Thyroid gland (tissue), 4 donors: Measurements from ENCODE around the gene MGLL. TPM values are rescaled to one million over a fixed set of nuclear protein-coding genes. Genes with fewer than 3 reads are reported as not detected.

Experiments used
- DNase-seq, 2 donors: peaks; one replicate each; pipeline ENCODE4 v3.0.0-alpha.2; 2019
- H3K27ac ChIP-seq, 3 donors: fragments of 200-600 bp; sonication (generic); 1 replicate in 2 of 3; 2 replicates in 1 of 3; pipeline ENCODE4 v1.5.1; 2016 to 2019; ENCODE audit warnings: mild to moderate bottlenecking in 1 of 3, moderate library complexity in 1 of 3
- H3K27me3 ChIP-seq: fragments of 200-600 bp; sonication (generic); one replicate; pipeline ENCODE4 v1.5.1; 2019
- H3K36me3 ChIP-seq, 2 donors: fragments of 200-600 bp; sonication (generic); one replicate each; pipeline ENCODE4 v1.5.1; 2016 to 2019
- H3K4me1 ChIP-seq, 2 donors: fragments of 200-600 bp; sonication (generic); one replicate each; pipeline ENCODE4 v1.5.1; 2017 to 2019
- H3K4me3 ChIP-seq, 3 donors: fragments of 200-600 bp; sonication (generic); replicated peaks in 1 of 3; 1 replicate in 2 of 3; 2 replicates in 1 of 3; pipeline ENCODE4 v1.5.1; 2016; ENCODE audit warnings: mild to moderate bottlenecking in 1 of 3
- H3K9me3 ChIP-seq: fragments of 200-600 bp; sonication (generic); one replicate; pipeline ENCODE4 v1.5.1; 2017
- CTCF ChIP-seq, 6 experiments: fragments of 200-600 bp in 3 of 6; fragments of 450-650 bp in 3 of 6; sonication (generic) in 3 of 6; IDR thresholded peaks; one replicate each; pipeline ENCODE4 v1.5.1; 2016 to 2019; ENCODE audit warnings: antibody characterized with exemption in 6 of 6, mild to moderate bottlenecking in 2 of 6, inconsistent platforms in 1 of 6, moderate library complexity in 1 of 6
- POLR2A ChIP-seq, 2 donors: fragments of 450-650 bp; IDR thresholded peaks; one replicate each; pipeline ENCODE4 v1.6.1; 2017; ENCODE audit warnings: antibody characterized with exemption in 2 of 2, mild to moderate bottlenecking in 2 of 2, moderate library complexity in 1 of 2
- WGBS, 2 donors: methylation state at CpG; one replicate each; pipeline ENCODE4 v1.1.5; 2017; 5-methylcytosine and 5-hydroxymethylcytosine counted together
- intact Hi-C: fragments of 100-400 bp; cut with DNase I; formaldehyde crosslinking; loops from one replicate; pipeline ENCODE4 v1.15.1; 2023
- total RNA-seq, 4 donors: library from RNA; depleted of rRNA; stranded (reverse); fragments of >200 nt; gene quantifications; one replicate each; pipeline ENCODE4 v1.2.3, GENCODE V29; 2016

Gene MGLL
- total RNA-seq, 4 donors from 2014 or later: 12.4 to 24.7 (median 18.4) TPM

GRCh38 chr3:127780536-127781400 lies 41.5 kb downstream of the MGLL start:
- DNase-seq: no peak
- Histone ChIP-seq H3K36me3 (no peaks in the 10 kb centered on the region), H3K4me1 (peaks cover 0 to 6% of the 10 kb centered on the region in 2 donors), H3K4me3 (no peak overlapping the region), H3K27ac (peak overlapping the region in 1 of 3 donors; percentile 38), H3K27me3 (no peaks in the 10 kb centered on the region), H3K9me3 (no peaks in the 10 kb centered on the region)
- intact Hi-C loops: no loop called here
- 85 to 87% methylated on average over 8 of the region's 8 CpGs for WGBS, 2 donors
- TF ChIP-seq CTCF (IDR thresholded peaks at IDR 0.05): no peak
- no peak for TF ChIP-seq POLR2A (IDR thresholded peaks at IDR 0.05)

- Histone ChIP-seq H3K36me3 (no peaks in the 10 kb centered on the region), H3K27ac (no peak overlapping the region), H3K4me3 (no peak overlapping the region), H3K9me3 (no peaks in the 10 kb centered on the region), H3K4me1 (peaks cover 0 to 9% of the 10 kb centered on the region in 2 donors), H3K27me3 (no peaks in the 10 kb centered on the region)
- WGBS, 2 donors: 73 to 79% methylated on average over 3 of the region's 3 CpGs
- no peak for DNase-seq
- TF ChIP-seq CTCF (IDR thresholded peaks at IDR 0.05) (no peak), POLR2A (IDR thresholded peaks at IDR 0.05) (no peak)
- intact Hi-C loops: no loop called here
These were observed 42.6 kb downstream of the MGLL start for GRCh38 chr3:127779747-127780146.

GRCh38 chr3:127777921-127778656 lies 44.2 kb downstream of the MGLL start:
- no peaks in the 10 kb centered on the region for H3K27me3 ChIP-seq
- intact Hi-C loops: no loop called here
- H3K4me1 ChIP-seq: peaks cover 0 to 9% of the 10 kb centered on the region in 2 donors
- no peaks in the 10 kb centered on the region for H3K36me3 ChIP-seq
- no peak overlapping the region for H3K4me3 ChIP-seq
- DNase-seq: no peak
- 92 to 93% methylated on average over 11 of the region's 11 CpGs for WGBS, 2 donors
- H3K27ac ChIP-seq: no peak overlapping the region
- no peaks in the 10 kb centered on the region for H3K9me3 ChIP-seq
- TF ChIP-seq POLR2A (IDR thresholded peaks at IDR 0.05) (no peak), CTCF (IDR thresholded peaks at IDR 0.05) (no peak)

- intact Hi-C loops: no loop called here
- no peaks in the 10 kb centered on the region for H3K27me3 ChIP-seq
- H3K36me3 ChIP-seq: no peaks in the 10 kb centered on the region
- no peak overlapping the region for H3K4me3 ChIP-seq
- no peak overlapping the region for H3K27ac ChIP-seq
- peaks cover 0 to 9% of the 10 kb centered on the region in 2 donors for H3K4me1 ChIP-seq
- no peaks in the 10 kb centered on the region for H3K9me3 ChIP-seq
- 100% methylated on average over 1 of the region's 1 CpG for WGBS, 2 donors
- DNase-seq: no peak
- TF ChIP-seq CTCF (IDR thresholded peaks at IDR 0.05) (no peak), POLR2A (IDR thresholded peaks at IDR 0.05) (no peak)
These were observed 45.0 kb downstream of the MGLL start for GRCh38 chr3:127777332-127777731.

- Histone ChIP-seq H3K27ac (no peak overlapping the region), H3K4me3 (no peak overlapping the region), H3K27me3 (no peaks in the 10 kb centered on the region), H3K4me1 (peaks cover 0 to 9% of the 10 kb centered on the region in 2 donors), H3K9me3 (no peaks in the 10 kb centered on the region), H3K36me3 (no peaks in the 10 kb centered on the region)
- TF ChIP-seq POLR2A (IDR thresholded peaks at IDR 0.05) (no peak), CTCF (IDR thresholded peaks at IDR 0.05) (no peak)
- DNase-seq: no peak
- WGBS, 2 donors: 94 to 96% methylated on average over 5 to 10 of the region's 10 CpGs
- intact Hi-C loops: no loop called here
These were observed 46.0 kb downstream of the MGLL start for GRCh38 chr3:127776347-127776746.
